Osteoblast (primary cell): ENCODE results near the gene KIF12. TPM values are rescaled to one million over a fixed set of nuclear protein-coding genes. Genes with fewer than 3 reads are reported as not detected.
A peak's percentile ranks its signal among the peaks of the same experiment; 100 is the strongest.

Experiments used
- DNase-seq: peaks from one replicate; pipeline ENCODE4 v3.0.0; 2011; ENCODE audit warnings: low spot score, mixed read lengths; ENCODE audit not compliant: insufficient read length; ENCODE audit errors: missing footprints
- H2AFZ ChIP-seq: 2 replicates; pipeline ENCODE4 v1.6.0; 2011; ENCODE audit warnings: mild to moderate bottlenecking, low read length
- H3K27ac ChIP-seq: 2 replicates; pipeline ENCODE4 v1.5.1; 2011; ENCODE audit warnings: mild to moderate bottlenecking, low read depth, low read length, moderate library complexity
- H3K27me3 ChIP-seq: 2 replicates; pipeline ENCODE4 v1.6.0; 2012; ENCODE audit warnings: mild to moderate bottlenecking, control low read depth, inconsistent platforms, low read length, moderate library complexity; ENCODE audit not compliant: insufficient read depth
- H3K36me3 ChIP-seq: 2 replicates; pipeline ENCODE4 v1.5.1; 2011; ENCODE audit warnings: mild to moderate bottlenecking, low read length, control low read depth, moderate library complexity; ENCODE audit not compliant: insufficient read depth
- H3K4me1 ChIP-seq: 2 replicates; pipeline ENCODE4 v1.5.1; 2011; ENCODE audit warnings: mild to moderate bottlenecking, low read length, control low read depth, moderate library complexity; ENCODE audit not compliant: insufficient read depth
- H3K4me2 ChIP-seq: 2 replicates; pipeline ENCODE4 v1.6.0; 2011; ENCODE audit warnings: mild to moderate bottlenecking, low read length; ENCODE audit not compliant: insufficient read depth
- H3K4me3 ChIP-seq: fragments of 200-600 bp; sonication (generic); 3 replicates; pipeline ENCODE4 v1.5.1; 2012; ENCODE audit warnings: mild to moderate bottlenecking, low read length, inconsistent platforms; ENCODE audit not compliant: insufficient read depth
- H3K79me2 ChIP-seq: 2 replicates; pipeline ENCODE4 v1.6.0; 2012; ENCODE audit warnings: mild to moderate bottlenecking, low read length, control low read depth, inconsistent platforms; ENCODE audit not compliant: insufficient read depth
- H3K9me3 ChIP-seq: 2 replicates; pipeline ENCODE4 v1.5.1; 2011; ENCODE audit warnings: low read depth, low read length, control low read depth
- H4K20me1 ChIP-seq: 2 replicates; pipeline ENCODE4 v1.6.0; 2012; ENCODE audit warnings: mild to moderate bottlenecking, low read length, control low read depth; ENCODE audit not compliant: insufficient read depth
- CTCF ChIP-seq: IDR thresholded peaks from 2 replicates; pipeline ENCODE4 v1.5.1; 2011; ENCODE audit warnings: mild to moderate bottlenecking, low read depth, low read length, moderate library complexity; ENCODE audit errors: extremely low read depth
- total RNA-seq: library from RNA; depleted of rRNA; stranded (reverse); fragments of >200 nt; gene quantifications from 2 replicates; pipeline ENCODE4 v1.2.3, GENCODE V29; 2012

Gene KIF12
- total RNA-seq, 1 donor: not detected

DNA sequence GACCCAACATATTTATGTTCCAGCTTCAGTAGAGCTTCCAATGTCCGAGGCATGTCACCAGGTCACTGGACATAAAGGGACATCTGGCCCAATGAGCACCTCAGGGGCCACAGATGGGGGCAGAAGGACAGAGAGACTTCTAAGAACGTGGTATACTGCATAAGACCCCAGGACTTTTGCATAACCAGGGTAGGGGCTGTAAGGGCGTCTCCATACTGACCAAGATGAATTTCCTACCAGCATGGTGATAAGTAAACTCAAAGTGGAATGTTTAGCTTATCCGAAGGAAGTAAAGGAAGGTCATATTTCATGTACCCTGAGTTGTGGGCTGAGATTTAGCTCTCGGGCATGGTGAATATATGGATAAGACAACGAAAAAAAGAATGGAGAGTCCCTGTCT is 38.7 kb upstream of the KIF12 start:
- no peaks in the 10 kb centered on the region for H4K20me1 ChIP-seq
- no peaks in the 10 kb centered on the region for H3K4me1 ChIP-seq
- no peak overlapping the region for H3K4me2 ChIP-seq
- TF ChIP-seq CTCF: no peak
- H3K79me2 ChIP-seq: no peaks in the 10 kb centered on the region
- H3K9me3 ChIP-seq: no peaks in the 10 kb centered on the region
- no peak for DNase-seq
- no peak overlapping the region for H3K4me3 ChIP-seq
- no peak overlapping the region for H3K27ac ChIP-seq
- H3K27me3 ChIP-seq: peaks cover 68% of the 10 kb centered on the region
- no peak overlapping the region for H2AFZ ChIP-seq
- H3K36me3 ChIP-seq: no peaks in the 10 kb centered on the region

- peak; percentile 67 for DNase-seq
- Histone ChIP-seq H3K4me1 (no peaks in the 10 kb centered on the region), H4K20me1 (no peaks in the 10 kb centered on the region), H3K4me2 (no peak overlapping the region), H3K4me3 (no peak overlapping the region), H3K36me3 (no peaks in the 10 kb centered on the region), H3K27ac (no peak overlapping the region), H3K27me3 (peaks cover 58% of the 10 kb centered on the region), H2AFZ (no peak overlapping the region), H3K79me2 (no peaks in the 10 kb centered on the region), H3K9me3 (no peaks in the 10 kb centered on the region)
- no peak for TF ChIP-seq CTCF
Observed at GRCh38 chr9:114134827-114135396, 35.8 kb upstream of the KIF12 start.

DNA sequence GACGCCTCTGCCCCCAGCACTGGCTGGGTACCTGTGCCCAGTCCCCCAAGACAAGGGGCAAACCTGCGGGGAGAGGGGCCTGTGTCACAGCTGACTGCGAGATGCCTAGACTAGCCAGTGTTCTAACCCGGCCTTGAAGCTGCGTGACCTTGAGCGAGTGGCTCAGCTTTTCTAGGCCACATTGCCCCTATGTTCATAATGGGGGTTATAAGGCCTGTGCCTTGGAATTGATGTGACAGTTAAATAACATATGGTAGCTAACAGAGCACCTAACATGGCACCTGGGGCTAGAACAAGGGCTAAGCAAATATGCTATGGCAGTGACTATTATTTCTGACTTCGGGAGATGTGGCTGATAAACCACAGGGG is 33.4 kb upstream of the KIF12 start:
- no peak for TF ChIP-seq CTCF
- Histone ChIP-seq H3K9me3 (peaks cover 4% of the 10 kb centered on the region), H3K27me3 (peaks cover 49% of the 10 kb centered on the region), H4K20me1 (no peaks in the 10 kb centered on the region), H3K4me3 (no peak overlapping the region), H3K36me3 (no peaks in the 10 kb centered on the region), H3K4me2 (no peak overlapping the region), H3K4me1 (no peaks in the 10 kb centered on the region), H3K79me2 (no peaks in the 10 kb centered on the region), H3K27ac (no peak overlapping the region), H2AFZ (no peak overlapping the region)
- peak; percentile 51 for DNase-seq

GRCh38 chr9:114131808-114132549 is 32.9 kb upstream of the KIF12 start:
- DNase-seq: no peak
- Histone ChIP-seq H3K4me3 (no peak overlapping the region), H3K4me1 (no peaks in the 10 kb centered on the region), H3K4me2 (no peak overlapping the region), H2AFZ (no peak overlapping the region), H4K20me1 (no peaks in the 10 kb centered on the region), H3K27me3 (peaks cover 45% of the 10 kb centered on the region), H3K36me3 (no peaks in the 10 kb centered on the region), H3K9me3 (peaks cover 7% of the 10 kb centered on the region), H3K27ac (no peak overlapping the region), H3K79me2 (no peaks in the 10 kb centered on the region)
- TF ChIP-seq CTCF: no peak
